D721Med (cell line): ENCODE measurements around the gene FOXC1.

Source experiments
- DNase-seq: peaks from one replicate; pipeline ENCODE4 v3.0.0; 2011; ENCODE audit warnings: low spot score; ENCODE audit not compliant: insufficient read length
- FAIRE-seq: peaks from 2 replicates; lab custom pipeline; 2011; peaks lifted over from hg19 to GRCh38; lab: Jason Lieb, UNC
- TF ChIP-seq, protein P1 (sequence below): IDR thresholded peaks from 2 replicates; pipeline ENCODE4 v1.5.1; 2012; ENCODE audit warnings: mild to moderate bottlenecking, control low read depth; ENCODE audit not compliant: insufficient read depth; ENCODE audit errors: missing control alignments

Gene FOXC1

DNA sequence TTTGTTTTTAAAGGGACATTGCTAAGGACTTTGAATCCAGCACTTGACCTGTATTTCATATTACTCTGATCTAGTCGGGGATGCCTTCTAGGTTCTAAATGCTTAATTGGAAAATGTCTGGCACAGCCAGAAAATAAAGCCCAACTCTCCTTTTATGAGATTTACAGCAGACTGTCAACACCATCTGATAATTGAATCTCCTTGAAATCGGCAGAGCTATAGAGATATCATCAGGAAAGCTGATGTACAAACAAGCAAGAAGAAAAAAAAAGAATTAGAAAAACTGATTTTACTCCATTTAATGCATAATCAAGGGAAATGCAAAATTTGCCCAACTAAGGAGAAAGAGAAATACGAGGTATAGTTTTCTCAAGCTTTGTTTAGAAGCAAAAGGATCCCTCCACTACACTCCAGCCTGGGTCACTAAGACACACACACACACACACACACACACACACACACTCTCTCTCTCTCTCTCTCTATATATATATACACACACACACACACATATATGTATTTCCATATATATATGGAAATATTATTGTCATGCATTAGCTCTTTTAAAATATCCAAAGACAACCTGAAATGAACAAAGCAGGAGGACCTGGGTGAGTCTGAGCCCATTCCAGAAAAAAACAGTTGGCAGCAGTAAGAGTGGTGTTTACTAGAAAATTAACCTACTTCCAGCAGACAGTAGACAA is 9.5 kb upstream of the FOXC1 start:
- TF ChIP-seq, protein P1, sequence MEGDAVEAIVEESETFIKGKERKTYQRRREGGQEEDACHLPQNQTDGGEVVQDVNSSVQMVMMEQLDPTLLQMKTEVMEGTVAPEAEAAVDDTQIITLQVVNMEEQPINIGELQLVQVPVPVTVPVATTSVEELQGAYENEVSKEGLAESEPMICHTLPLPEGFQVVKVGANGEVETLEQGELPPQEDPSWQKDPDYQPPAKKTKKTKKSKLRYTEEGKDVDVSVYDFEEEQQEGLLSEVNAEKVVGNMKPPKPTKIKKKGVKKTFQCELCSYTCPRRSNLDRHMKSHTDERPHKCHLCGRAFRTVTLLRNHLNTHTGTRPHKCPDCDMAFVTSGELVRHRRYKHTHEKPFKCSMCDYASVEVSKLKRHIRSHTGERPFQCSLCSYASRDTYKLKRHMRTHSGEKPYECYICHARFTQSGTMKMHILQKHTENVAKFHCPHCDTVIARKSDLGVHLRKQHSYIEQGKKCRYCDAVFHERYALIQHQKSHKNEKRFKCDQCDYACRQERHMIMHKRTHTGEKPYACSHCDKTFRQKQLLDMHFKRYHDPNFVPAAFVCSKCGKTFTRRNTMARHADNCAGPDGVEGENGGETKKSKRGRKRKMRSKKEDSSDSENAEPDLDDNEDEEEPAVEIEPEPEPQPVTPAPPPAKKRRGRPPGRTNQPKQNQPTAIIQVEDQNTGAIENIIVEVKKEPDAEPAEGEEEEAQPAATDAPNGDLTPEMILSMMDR, result no peak
- no peak for FAIRE-seq
- no peak for DNase-seq

DNA sequence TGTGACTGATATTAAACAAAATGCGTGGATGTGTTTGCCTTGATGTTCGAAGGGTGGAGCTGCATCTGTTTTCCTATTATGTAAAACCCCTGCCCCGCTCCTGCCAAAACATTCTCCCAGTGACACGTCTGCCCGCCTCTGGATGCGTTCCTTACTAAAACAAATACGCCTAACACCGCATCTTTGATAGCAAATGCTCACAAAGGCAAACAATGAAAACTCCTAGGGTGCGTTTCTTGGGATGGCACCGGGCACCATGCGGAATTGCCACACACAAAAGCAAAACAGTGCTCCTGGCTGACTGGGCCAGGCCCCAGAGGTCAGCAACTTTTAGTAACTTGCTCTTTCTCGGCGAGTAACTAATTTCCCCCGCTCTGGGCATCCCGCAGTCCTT is 9.0 kb upstream of the FOXC1 start:
- DNase-seq (no peak), FAIRE-seq (no peak)
- TF ChIP-seq, protein P1, result no peak

DNA sequence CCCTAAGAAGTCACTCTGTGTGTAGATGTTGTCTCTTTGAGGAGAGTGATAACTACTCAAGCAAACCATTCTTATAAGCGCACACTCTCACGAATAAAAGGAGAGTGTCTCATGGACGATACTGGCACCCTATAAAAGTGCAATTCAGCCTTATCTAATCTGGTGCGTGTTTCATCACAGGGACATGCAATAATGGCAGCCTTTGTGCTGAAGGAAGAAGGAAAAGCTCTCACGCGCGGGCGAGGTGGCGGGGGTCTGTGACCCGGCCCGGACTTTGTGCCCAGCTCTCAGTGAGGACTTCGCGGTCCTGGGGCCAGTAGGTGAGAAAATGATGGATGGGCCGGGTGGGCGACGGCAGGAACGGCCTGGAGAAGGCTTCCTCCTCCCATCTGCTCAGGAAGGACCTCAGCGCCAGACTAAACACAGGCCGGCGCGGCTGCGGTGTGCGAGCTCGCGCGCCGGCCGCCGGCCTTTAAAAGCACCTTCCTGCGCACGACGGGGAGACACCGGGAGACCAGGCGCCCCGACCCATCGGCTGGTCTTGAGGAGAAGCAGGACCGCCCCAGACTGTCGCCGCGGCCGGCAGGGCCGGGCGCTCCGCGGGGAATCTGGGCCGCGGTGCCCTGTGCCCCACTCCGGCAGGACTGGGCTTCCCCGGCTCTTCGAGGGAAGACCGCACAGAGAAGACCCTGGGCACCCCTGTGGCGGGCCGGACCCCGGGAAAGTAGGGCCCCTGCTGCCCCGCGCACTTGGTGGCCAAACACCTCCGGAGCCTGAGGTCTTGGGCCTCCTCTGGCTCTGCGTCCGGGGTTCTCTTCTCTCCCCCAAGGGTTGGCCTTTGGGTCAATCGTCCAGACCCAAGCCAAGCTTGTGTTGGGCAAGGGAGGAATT is 8.3 kb upstream of the FOXC1 start:
- FAIRE-seq (no peak), DNase-seq (no peak)
- TF ChIP-seq, protein P1, result no peak

DNA sequence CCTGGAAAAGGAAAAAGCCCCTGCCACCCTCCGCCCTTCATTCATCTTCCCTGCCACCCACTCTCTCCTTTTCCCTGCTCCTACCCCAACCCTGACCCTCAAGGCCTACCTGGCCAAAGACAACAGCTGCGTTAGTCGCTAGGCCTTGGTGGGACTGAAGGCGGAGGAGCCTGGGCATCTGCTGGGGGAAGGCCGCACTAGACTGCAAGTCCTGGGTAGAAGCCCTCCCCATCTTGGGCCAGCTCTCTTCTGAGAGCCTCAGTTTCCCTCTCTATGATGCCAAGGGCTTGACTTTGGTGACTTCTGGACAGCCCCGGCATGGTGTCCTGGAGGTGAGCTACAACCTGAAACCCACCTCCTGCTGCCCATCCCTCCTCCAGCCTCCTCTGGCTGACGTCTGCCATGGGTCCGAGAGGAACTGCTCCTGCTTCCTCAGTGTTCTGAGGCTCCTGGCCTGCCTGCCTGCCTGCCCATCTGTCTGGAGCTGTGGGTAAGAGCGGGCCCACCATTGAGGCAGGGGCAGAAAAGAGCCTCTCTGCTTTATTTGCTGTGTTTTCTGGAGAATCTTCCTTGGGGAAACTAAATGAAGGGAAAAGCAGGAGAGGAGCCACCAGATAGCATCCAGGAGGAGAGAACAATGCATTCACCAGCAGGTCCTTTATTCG is 7.5 kb upstream of the FOXC1 start:
- TF ChIP-seq, protein P1, result no peak
- FAIRE-seq (no peak), DNase-seq (no peak)

DNA sequence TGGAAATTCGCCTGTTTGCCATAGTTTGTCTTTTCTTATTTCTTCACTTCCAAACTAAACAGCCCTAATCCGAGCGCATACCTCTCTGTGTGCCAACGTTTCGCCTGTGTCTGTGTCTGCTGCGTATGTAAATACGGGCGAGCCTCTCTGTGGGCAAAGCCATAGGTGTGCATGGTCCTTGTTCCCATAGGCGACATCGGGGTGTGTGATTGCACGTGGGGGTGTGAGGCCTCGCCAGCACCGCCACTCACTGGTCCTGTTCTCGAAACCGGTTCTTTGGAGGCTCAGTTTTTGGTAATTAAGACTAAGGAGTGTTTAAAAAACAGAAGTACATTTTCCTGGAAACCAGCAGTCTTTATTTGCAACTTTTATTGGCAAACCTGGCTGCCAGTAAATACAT is 6.0 kb upstream of the FOXC1 start:
- TF ChIP-seq, protein P1, result no peak
- FAIRE-seq, result no peak
- no peak for DNase-seq

DNA sequence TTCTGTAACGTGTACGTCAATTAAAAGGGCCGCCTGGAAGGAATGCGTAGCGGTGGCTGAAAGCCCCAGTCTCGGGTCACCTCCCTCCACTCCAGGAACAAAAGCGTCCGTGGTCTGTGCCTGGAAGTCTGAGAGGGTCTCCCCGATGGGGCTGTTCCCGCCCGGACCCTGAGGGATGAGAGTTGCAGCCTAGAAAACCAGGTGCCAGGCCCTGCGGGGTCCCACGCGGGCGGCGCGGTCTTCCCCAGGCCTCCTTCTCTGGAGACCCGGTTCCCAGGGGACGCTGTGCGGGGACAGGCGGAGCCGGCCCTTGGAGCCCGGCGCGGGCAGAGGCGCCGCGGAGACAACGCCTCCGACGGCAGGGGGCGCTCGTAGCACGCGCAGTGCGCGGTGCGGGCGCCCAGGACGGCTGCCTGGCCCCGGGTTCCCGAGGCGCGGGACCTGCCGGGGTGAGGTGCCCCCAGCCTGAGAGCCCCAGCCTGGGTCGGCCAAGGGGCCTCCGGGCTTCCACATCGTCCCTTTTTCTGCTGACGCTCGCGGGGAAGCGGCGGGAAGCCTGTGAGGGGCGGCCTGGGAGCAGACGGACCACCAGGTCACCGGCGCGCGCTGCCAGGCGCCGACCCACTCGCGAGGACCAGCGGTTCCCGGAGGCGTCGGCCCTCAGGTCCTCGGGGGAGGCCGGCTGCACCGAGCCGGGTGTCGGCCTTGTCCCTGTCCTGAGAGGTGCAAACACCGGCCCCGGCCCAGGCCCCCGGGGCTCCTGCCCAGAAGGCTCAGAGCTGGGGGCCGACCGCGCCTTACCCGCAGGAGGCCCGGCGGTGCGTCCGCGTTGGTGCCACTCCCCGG is 5.3 kb upstream of the FOXC1 start:
- DNase-seq, result no peak
- no peak for FAIRE-seq
- TF ChIP-seq, protein P1, result peak; percentile 64
